Skin of body (tissue), 2 donors: Measurements from ENCODE around the gene HYCC2. TPM values are rescaled to one million over a fixed set of nuclear protein-coding genes. Genes with fewer than 3 reads are reported as not detected.
A peak's percentile ranks its signal among the peaks of the same experiment; 100 is the strongest.
"Not testable (repeated sequence)": the region's sequence is repeated elsewhere in the genome, so short reads cannot be mapped to it uniquely, and the experiment has no call there.

Experiments used
- DNase-seq: peaks from one replicate; lab custom pipeline; 2025; lab: John Stamatoyannopoulos, UW
- total RNA-seq: library from RNA; depleted of rRNA; stranded (reverse); fragments of >200 nt; gene quantifications from one replicate; pipeline ENCODE4 v1.2.3, GENCODE V29; 2014

HYCC2 gene
- 21.6 TPM for total RNA-seq

GRCh38 chr2:201071479-201072200, at the start of gene HYCC2, which contains the start of gene NDUFB3:
HYCC2 (minus strand) TSS chr2:201071671; CDS start chr2:201024009, 47,662 bp downstream.
NDUFB3 (plus strand) TSS chr2:201072001; CDS start chr2:201078883, 6,882 bp downstream.
- DNase-seq = peak; percentile 94

- DNase-seq = no peak
Observed at GRCh38 chr2:201118961-201119854, 47.7 kb upstream of the HYCC2 start.

GRCh38 chr2:201118121-201118960, 46.9 kb upstream of the HYCC2 start:
- DNase-seq = peak; percentile 80

GRCh38 chr2:201117735-201118094, 46.2 kb upstream of the HYCC2 start:
- DNase-seq = not testable (repeated sequence)

- DNase-seq = peak; percentile 82
Observed at GRCh38 chr2:201116959-201117734, 45.7 kb upstream of the HYCC2 start.

GRCh38 chr2:201116115-201116958, 44.9 kb upstream of the HYCC2 start, which contains the start of gene CFLAR:
CFLAR (plus strand) TSS chr2:201116164; CDS start chr2:201129866, 13,702 bp downstream.
- peak; percentile 29 for DNase-seq

GRCh38 chr2:201114846-201115245, 43.4 kb upstream of the HYCC2 start:
- DNase-seq = no peak

- DNase-seq = no peak
Observed at GRCh38 chr2:201114350-201114749, 42.9 kb upstream of the HYCC2 start.

- no peak for DNase-seq
Observed at GRCh38 chr2:201111096-201111495, 39.6 kb upstream of the HYCC2 start.

- no peak for DNase-seq
Observed at GRCh38 chr2:201110615-201111014, 39.1 kb upstream of the HYCC2 start.

GRCh38 chr2:201109186-201109585, 37.7 kb upstream of the HYCC2 start:
- no peak for DNase-seq

GRCh38 chr2:201108341-201108740, 36.9 kb upstream of the HYCC2 start:
- DNase-seq = no peak

- no peak for DNase-seq
Observed at GRCh38 chr2:201107624-201108023, 36.2 kb upstream of the HYCC2 start.

GRCh38 chr2:201105759-201106158, 34.3 kb upstream of the HYCC2 start:
- no peak for DNase-seq

GRCh38 chr2:201100497-201100896, 29.0 kb upstream of the HYCC2 start:
- DNase-seq = no peak

GRCh38 chr2:201093573-201093972, 22.1 kb upstream of the HYCC2 start:
- no peak for DNase-seq

- DNase-seq = no peak
Observed at GRCh38 chr2:201090574-201090973, 19.1 kb upstream of the HYCC2 start.

- no peak for DNase-seq
Observed at GRCh38 chr2:201084863-201085262, 13.4 kb upstream of the HYCC2 start.

- no peak for DNase-seq
Observed at GRCh38 chr2:201074996-201075395, 3.5 kb upstream of the HYCC2 start.

- DNase-seq = no peak
Observed at GRCh38 chr2:201073071-201073470, 1.6 kb upstream of the HYCC2 start.
